Measurements from ENCODE around the gene TMBIM1.

Gene TMBIM1

DNA sequence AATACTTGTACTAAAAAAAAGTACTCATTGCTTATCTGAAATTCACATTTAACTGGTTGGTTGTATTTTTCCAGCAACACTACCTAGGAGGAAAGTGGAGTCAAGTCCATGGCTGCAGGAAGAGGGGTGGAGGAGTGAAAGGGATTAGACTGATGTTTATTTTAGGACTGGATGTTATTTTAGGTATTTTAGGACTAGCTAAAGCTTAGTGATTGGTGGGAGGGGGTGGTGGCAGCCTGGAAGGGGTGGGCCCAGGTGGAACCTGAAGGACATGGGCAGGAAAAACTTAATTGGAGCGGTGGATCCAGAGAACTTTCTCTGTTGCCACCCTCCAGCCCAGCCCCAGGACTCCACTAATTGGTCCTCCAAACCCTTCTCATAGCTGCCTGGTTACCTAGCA, 3.9 kb upstream of the TMBIM1 start:
- H3K36me3 ChIP-seq (replicated peaks; ENCODE audit: low read depth, low read length) = no peaks in the 10 kb centered on the region
- no peaks in the 10 kb centered on the region for H3K27me3 ChIP-seq (ENCODE audit: low read depth, low read length)
- no peak overlapping the region for H3K9ac ChIP-seq (ENCODE audit: low read length)
- no peak overlapping the region for H3K27ac ChIP-seq (ENCODE audit: low read length)
- no peak overlapping the region for H2AFZ ChIP-seq (ENCODE audit: low read depth, low read length)
- no peaks in the 10 kb centered on the region for H3K9me3 ChIP-seq (ENCODE audit: insufficient read depth, low read length)
- no peaks in the 10 kb centered on the region for H3K79me2 ChIP-seq (ENCODE audit: low read length)
- H3K4me3 ChIP-seq (ENCODE audit: low read length) = no peak overlapping the region
- TF ChIP-seq, protein P1, sequence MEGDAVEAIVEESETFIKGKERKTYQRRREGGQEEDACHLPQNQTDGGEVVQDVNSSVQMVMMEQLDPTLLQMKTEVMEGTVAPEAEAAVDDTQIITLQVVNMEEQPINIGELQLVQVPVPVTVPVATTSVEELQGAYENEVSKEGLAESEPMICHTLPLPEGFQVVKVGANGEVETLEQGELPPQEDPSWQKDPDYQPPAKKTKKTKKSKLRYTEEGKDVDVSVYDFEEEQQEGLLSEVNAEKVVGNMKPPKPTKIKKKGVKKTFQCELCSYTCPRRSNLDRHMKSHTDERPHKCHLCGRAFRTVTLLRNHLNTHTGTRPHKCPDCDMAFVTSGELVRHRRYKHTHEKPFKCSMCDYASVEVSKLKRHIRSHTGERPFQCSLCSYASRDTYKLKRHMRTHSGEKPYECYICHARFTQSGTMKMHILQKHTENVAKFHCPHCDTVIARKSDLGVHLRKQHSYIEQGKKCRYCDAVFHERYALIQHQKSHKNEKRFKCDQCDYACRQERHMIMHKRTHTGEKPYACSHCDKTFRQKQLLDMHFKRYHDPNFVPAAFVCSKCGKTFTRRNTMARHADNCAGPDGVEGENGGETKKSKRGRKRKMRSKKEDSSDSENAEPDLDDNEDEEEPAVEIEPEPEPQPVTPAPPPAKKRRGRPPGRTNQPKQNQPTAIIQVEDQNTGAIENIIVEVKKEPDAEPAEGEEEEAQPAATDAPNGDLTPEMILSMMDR (IDR thresholded peaks at IDR 0.05; ENCODE audit: low read depth, low read length) = no peak
- peaks cover 16% of the 10 kb centered on the region for H3K4me1 ChIP-seq (ENCODE audit: low read length)
- no peaks in the 10 kb centered on the region for H4K20me1 ChIP-seq (ENCODE audit: insufficient read depth, low read length)
- H3K4me2 ChIP-seq (ENCODE audit: low read length) = no peak overlapping the region

- Histone ChIP-seq H3K4me2 (ENCODE audit: low read length) (no peak overlapping the region), H3K79me2 (ENCODE audit: low read length) (no peaks in the 10 kb centered on the region), H3K27me3 (ENCODE audit: low read depth, low read length) (no peaks in the 10 kb centered on the region), H3K4me1 (ENCODE audit: low read length) (peaks cover 25% of the 10 kb centered on the region), H3K9ac (ENCODE audit: low read length) (no peak overlapping the region), H3K4me3 (ENCODE audit: low read length) (no peak overlapping the region), H3K9me3 (ENCODE audit: insufficient read depth, low read length) (no peaks in the 10 kb centered on the region), H4K20me1 (ENCODE audit: insufficient read depth, low read length) (no peaks in the 10 kb centered on the region), H2AFZ (ENCODE audit: low read depth, low read length) (no peak overlapping the region), H3K27ac (ENCODE audit: low read length) (no peak overlapping the region), H3K36me3 (replicated peaks; ENCODE audit: low read depth, low read length) (no peaks in the 10 kb centered on the region)
- TF ChIP-seq, protein P1 (IDR thresholded peaks at IDR 0.05; ENCODE audit: low read depth, low read length) = no peak
- TF ChIP-seq EZH2phosphoT487 (IDR thresholded peaks at IDR 0.05; ENCODE audit: low read depth) = no peak
Measured at GRCh38 chr2:218295029-218295428, 2.7 kb upstream of the TMBIM1 start.

DNA sequence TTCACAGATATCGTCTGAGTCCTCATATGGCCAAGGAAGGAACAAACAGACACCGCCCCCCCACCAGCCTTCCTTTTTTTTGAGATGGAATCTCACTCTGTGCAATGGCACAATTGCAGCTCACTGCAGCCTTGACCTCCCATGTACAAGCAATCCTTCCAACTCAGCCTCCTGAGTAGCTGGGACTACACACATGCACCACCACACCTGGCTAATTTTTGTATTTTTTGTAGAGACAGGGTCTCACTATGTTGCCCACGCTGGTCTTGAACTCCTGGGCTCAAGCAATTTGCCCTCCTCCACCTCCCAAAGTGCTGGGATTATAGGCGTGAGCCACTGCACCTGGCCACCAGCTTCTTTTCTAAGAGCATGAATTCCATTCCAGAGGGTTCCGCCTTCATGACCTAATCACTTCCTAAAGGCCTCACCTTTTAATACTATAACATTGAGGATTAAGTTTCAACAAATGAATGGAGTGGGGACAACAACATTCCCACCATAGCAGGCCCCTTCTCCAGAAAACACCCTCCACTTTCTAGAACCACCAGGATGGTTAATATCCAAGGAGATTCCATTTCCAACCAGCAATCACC, 2.2 kb upstream of the TMBIM1 start:
- H3K4me2 ChIP-seq (ENCODE audit: low read length) = no peak overlapping the region
- no peak for TF ChIP-seq EZH2phosphoT487 (IDR thresholded peaks at IDR 0.05; ENCODE audit: low read depth)
- TF ChIP-seq, protein P1 (IDR thresholded peaks at IDR 0.05; ENCODE audit: low read depth, low read length) = no peak
- no peaks in the 10 kb centered on the region for H3K79me2 ChIP-seq (ENCODE audit: low read length)
- H3K27ac ChIP-seq (ENCODE audit: low read length) = no peak overlapping the region
- peaks cover 25% of the 10 kb centered on the region for H3K4me1 ChIP-seq (ENCODE audit: low read length)
- H2AFZ ChIP-seq (ENCODE audit: low read depth, low read length) = no peak overlapping the region
- no peak overlapping the region for H3K4me3 ChIP-seq (ENCODE audit: low read length)
- no peaks in the 10 kb centered on the region for H4K20me1 ChIP-seq (ENCODE audit: insufficient read depth, low read length)
- H3K9me3 ChIP-seq (ENCODE audit: insufficient read depth, low read length) = no peaks in the 10 kb centered on the region
- H3K9ac ChIP-seq (ENCODE audit: low read length) = no peak overlapping the region
- H3K27me3 ChIP-seq (ENCODE audit: low read depth, low read length) = no peaks in the 10 kb centered on the region
- H3K36me3 ChIP-seq (replicated peaks; ENCODE audit: low read depth, low read length) = no peaks in the 10 kb centered on the region

GRCh38 chr2:218293715-218294429, 1.6 kb upstream of the TMBIM1 start:
- no peaks in the 10 kb centered on the region for H3K27me3 ChIP-seq (ENCODE audit: low read depth, low read length)
- H3K4me2 ChIP-seq (ENCODE audit: low read length) = no peak overlapping the region
- no peak overlapping the region for H2AFZ ChIP-seq (ENCODE audit: low read depth, low read length)
- H3K79me2 ChIP-seq (ENCODE audit: low read length) = no peaks in the 10 kb centered on the region
- H3K36me3 ChIP-seq (replicated peaks; ENCODE audit: low read depth, low read length) = no peaks in the 10 kb centered on the region
- H3K4me1 ChIP-seq (ENCODE audit: low read length) = peaks cover 25% of the 10 kb centered on the region
- no peak for TF ChIP-seq EZH2phosphoT487 (IDR thresholded peaks at IDR 0.05; ENCODE audit: low read depth)
- TF ChIP-seq, protein P1 (IDR thresholded peaks at IDR 0.05; ENCODE audit: low read depth, low read length) = no peak
- no peak overlapping the region for H3K4me3 ChIP-seq (ENCODE audit: low read length)
- no peak overlapping the region for H3K27ac ChIP-seq (ENCODE audit: low read length)
- H3K9me3 ChIP-seq (ENCODE audit: insufficient read depth, low read length) = no peaks in the 10 kb centered on the region
- no peak overlapping the region for H3K9ac ChIP-seq (ENCODE audit: low read length)
- no peaks in the 10 kb centered on the region for H4K20me1 ChIP-seq (ENCODE audit: insufficient read depth, low read length)

All from OCI-LY3 (cell line).